Neutrophil (primary cell): ENCODE measurements around the gene PTPRJ.
A peak's percentile ranks its signal among the peaks of the same experiment; 100 is the strongest.
"Not testable (repeated sequence)": the region's sequence is repeated elsewhere in the genome, so short reads cannot be mapped to it uniquely, and the experiment has no call there.

Source experiments
- H3K27ac ChIP-seq: fragments of 200-600 bp; sonication (generic); 2 replicates; pipeline ENCODE4 v1.5.1; 2016; ENCODE audit warnings: mild to moderate bottlenecking, moderate library complexity
- H3K27me3 ChIP-seq: fragments of 200-600 bp; sonication (generic); 2 replicates; pipeline ENCODE4 v1.6.0; 2016; ENCODE audit warnings: mild to moderate bottlenecking
- H3K36me3 ChIP-seq: fragments of 200-600 bp; sonication (generic); 2 replicates; pipeline ENCODE4 v1.5.1; 2017
- H3K4me1 ChIP-seq, 2 experiments: fragments of 200-600 bp in 1 of 2; sonication (generic) in 1 of 2; 1 replicate in 1 of 2; 2 replicates in 1 of 2; pipeline versions ENCODE4 v1.5.1 to v1.6.1; 2013 to 2016; ENCODE audit warnings: low read depth in 1 of 2, low read length in 1 of 2, mild to moderate bottlenecking in 1 of 2, moderate library complexity in 1 of 2; ENCODE audit not compliant: control insufficient read depth in 1 of 2, insufficient read depth in 1 of 2
- H3K4me3 ChIP-seq, 2 experiments: fragments of 200-600 bp in 1 of 2; sonication (generic) in 1 of 2; 1 replicate in 1 of 2; 2 replicates in 1 of 2; pipeline ENCODE4 v1.5.1; 2013 to 2016; ENCODE audit warnings: low read depth in 1 of 2, low read length in 1 of 2, mild to moderate bottlenecking in 1 of 2, moderate library complexity in 1 of 2
- H3K9me3 ChIP-seq: fragments of 200-600 bp; sonication (generic); 2 replicates; pipeline ENCODE4 v1.5.1; 2016
- CTCF ChIP-seq: fragments of 200-600 bp; sonication (generic); IDR thresholded peaks from 2 replicates; pipeline ENCODE4 v1.5.1; 2016; ENCODE audit warnings: antibody characterized with exemption

Gene PTPRJ

GRCh38 chr11:47941907-47942558, 38.3 kb upstream of the PTPRJ start:
- Histone ChIP-seq H3K27me3 (no peaks in the 10 kb centered on the region), H3K36me3 (no peaks in the 10 kb centered on the region), H3K4me1 (peaks cover 65 to 68% of the 10 kb centered on the region in 2 experiments), H3K4me3 (peak overlapping the region; percentile 15 to 28), H3K27ac (peak overlapping the region; percentile 82), H3K9me3 (no peaks in the 10 kb centered on the region)
- TF ChIP-seq CTCF = peak; percentile 19

- no peaks in the 10 kb centered on the region for H3K36me3 ChIP-seq
- H3K27me3 ChIP-seq = no peaks in the 10 kb centered on the region
- H3K9me3 ChIP-seq = no peaks in the 10 kb centered on the region
- no peak for TF ChIP-seq CTCF
- peaks cover 67 to 69% of the 10 kb centered on the region in 2 experiments for H3K4me1 ChIP-seq
- H3K27ac ChIP-seq = no peak overlapping the region
- no peak overlapping the region for H3K4me3 ChIP-seq
Observed at GRCh38 chr11:47943721-47944586, 36.4 kb upstream of the PTPRJ start.

- Histone ChIP-seq H3K4me3 (no peak overlapping the region), H3K36me3 (no peaks in the 10 kb centered on the region), H3K27ac (no peak overlapping the region), H3K27me3 (no peaks in the 10 kb centered on the region), H3K9me3 (no peaks in the 10 kb centered on the region), H3K4me1 (peaks cover 73 to 74% of the 10 kb centered on the region in 2 experiments)
- no peak for TF ChIP-seq CTCF
Observed at GRCh38 chr11:47944632-47945031, 35.7 kb upstream of the PTPRJ start.

GRCh38 chr11:47946682-47947559, 33.4 kb upstream of the PTPRJ start:
- Histone ChIP-seq H3K27me3 (no peaks in the 10 kb centered on the region), H3K4me3 (peak overlapping the region in 1 of 2 experiments; percentile 25), H3K4me1 (peaks cover 84 to 85% of the 10 kb centered on the region in 2 experiments), H3K9me3 (no peaks in the 10 kb centered on the region), H3K36me3 (no peaks in the 10 kb centered on the region), H3K27ac (peak overlapping the region; percentile 82)
- TF ChIP-seq CTCF = no peak

GRCh38 chr11:47948137-47948536, 32.2 kb upstream of the PTPRJ start:
- Histone ChIP-seq H3K27me3 (no peaks in the 10 kb centered on the region), H3K36me3 (no peaks in the 10 kb centered on the region), H3K9me3 (no peaks in the 10 kb centered on the region), H3K27ac (peak overlapping the region; percentile 82), H3K4me1 (peaks cover 84% of the 10 kb centered on the region in 2 experiments), H3K4me3 (no peak overlapping the region)
- TF ChIP-seq CTCF = no peak

GRCh38 chr11:47949001-47949675, 31.2 kb upstream of the PTPRJ start:
- Histone ChIP-seq H3K27ac (peak overlapping the region; percentile 82), H3K4me1 (peaks cover 87 to 90% of the 10 kb centered on the region in 2 experiments)
- not testable (repeated sequence) for H3K36me3 ChIP-seq, H3K27me3 ChIP-seq, H3K9me3 ChIP-seq, H3K4me3 ChIP-seq
